ENCODE data around the gene MAD1L1. TPM values are rescaled to one million over a fixed set of nuclear protein-coding genes. Genes with fewer than 3 reads are reported as not detected.

MAD1L1 gene
- total and polyA plus RNA-seq, 2 of the 8 experiments (the other 6 are each of a cell fraction or from before 2014, with no cell fraction given): 40.4 to 44.6 TPM

DNA sequence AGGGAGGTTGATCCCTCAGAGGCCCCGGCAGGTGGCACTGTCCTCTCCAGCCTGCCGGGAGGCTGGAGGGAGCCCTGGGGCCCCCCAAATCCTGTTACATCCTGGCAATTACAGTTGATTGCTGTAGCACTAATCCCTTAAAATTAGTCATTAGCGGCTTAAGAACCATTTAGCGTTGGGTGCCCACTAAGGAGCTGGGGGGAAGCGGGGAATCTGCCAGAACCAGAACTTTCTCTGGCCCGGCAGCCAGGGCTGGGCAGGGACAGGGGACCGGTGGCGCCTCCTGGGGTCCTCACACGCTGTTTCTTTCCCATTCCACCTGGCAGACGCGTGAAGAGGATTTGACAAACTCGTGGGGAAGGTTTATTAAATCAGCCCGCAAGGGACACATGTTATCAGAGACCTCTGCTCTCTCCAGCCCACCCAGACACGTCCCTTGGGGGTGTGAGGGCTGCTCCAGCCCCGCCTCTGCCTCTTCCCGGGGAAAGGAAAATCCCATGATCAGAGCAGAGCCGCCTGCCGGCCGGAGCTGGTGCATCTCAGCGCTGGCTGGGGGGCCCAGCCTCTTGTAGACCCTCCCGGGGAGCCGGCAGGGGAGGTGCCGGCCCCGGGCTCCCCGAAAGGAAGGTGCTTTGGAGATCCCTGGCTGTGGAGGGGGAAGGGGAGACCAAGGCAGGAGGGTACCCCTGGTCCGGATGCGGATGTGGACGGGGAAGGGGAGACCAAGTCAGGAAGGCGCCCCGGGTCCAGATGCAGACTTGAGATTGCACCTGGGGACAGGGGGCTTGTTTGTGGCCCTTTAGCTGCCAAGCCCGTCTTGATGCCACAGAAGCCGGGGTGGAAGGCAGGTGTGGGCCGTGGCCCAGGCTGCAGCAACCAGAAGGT lies 420.0 kb downstream of the MAD1L1 start:
- H3K4me2 ChIP-seq (ENCODE audit: insufficient read depth in 1 of 2, low read depth in 2 of 2, low read length in 2 of 2): no peak overlapping the region
- no peak overlapping the region for H4K8ac ChIP-seq (ENCODE audit: extremely low read depth, insufficient read depth, low read length)
- DNase-seq (ENCODE audit: low read depth in 1 of 2, low spot score in 2 of 2): no peak
- no peak overlapping the region for H2BK120ac ChIP-seq (replicated peaks; ENCODE audit: low read depth, low read length)
- H3K4me3 ChIP-seq (ENCODE audit: extremely low read depth in 1 of 4, insufficient read depth in 2 of 4, low read depth in 3 of 4, low read length in 4 of 4): no peak overlapping the region
- no peak overlapping the region for H3K56ac ChIP-seq (replicated peaks; ENCODE audit: insufficient read length, low read depth, low read length)
- no peak overlapping the region for H4K91ac ChIP-seq (replicated peaks; ENCODE audit: insufficient read length, low read length)
- H3K4me1 ChIP-seq (replicated peaks in 1 of 4; ENCODE audit: control insufficient read depth in 3 of 4, insufficient read depth in 4 of 4, low read length in 3 of 4): peaks cover 0 to 1% (median 0%) of the 10 kb centered on the region in 4 experiments; a peak in 1 of 7 replicates
- no peaks in the 10 kb centered on the region for H3K9me3 ChIP-seq (ENCODE audit: insufficient read depth in 2 of 2, low read depth in 1 of 2, low read length in 1 of 2)
- 82% methylated on average over 31 of the region's 33 CpGs; no CpG with 5 or more reads in 1 of the 2 experiments for WGBS, 2 experiments (ENCODE audit: extremely low coverage in 1 of 2, insufficient coverage in 1 of 2, insufficient read length in 1 of 2, insufficient replicate concordance in 2 of 2, low coverage in 1 of 2, low lambda C conversion rate in 2 of 2, missing lambda C conversion rate in 1 of 2)
- no peaks in the 10 kb centered on the region for H3K79me2 ChIP-seq (ENCODE audit: control insufficient read depth in 1 of 2, insufficient read depth in 2 of 2, low read length in 2 of 2)
- H2BK5ac ChIP-seq (ENCODE audit: low read depth, low read length): no peak overlapping the region
- H3K27me3 ChIP-seq (replicated peaks in 1 of 4; ENCODE audit: control insufficient read depth in 3 of 4, extremely low read depth in 1 of 4, insufficient read depth in 3 of 4, low read length in 3 of 4): no peaks in the 10 kb centered on the region
- CTCF ChIA-PET (ENCODE audit: partially characterized antibody): interaction anchor here (0.5 to 2.0 kb wide), 10 partner anchors 9 to 800 kb away, joined by 3 to 5 read pairs (median 3); no protein-coding TSS in a partner anchor
- H3K27ac ChIP-seq (ENCODE audit: low read depth, low read length): no peak overlapping the region
- no peak overlapping the region for H4K5ac ChIP-seq (ENCODE audit: insufficient read length, low read depth, low read length)
- H3K23ac ChIP-seq (ENCODE audit: insufficient read length): no peak overlapping the region
- H4K20me1 ChIP-seq (replicated peaks in 1 of 2; ENCODE audit: control insufficient read depth in 1 of 2, insufficient read depth in 2 of 2, low read length in 2 of 2): peaks cover 0 to 4% of the 10 kb centered on the region in 2 experiments
- H2AK5ac ChIP-seq (ENCODE audit: low read depth, low read length): no peak overlapping the region
- no peak overlapping the region for H2BK15ac ChIP-seq (ENCODE audit: low read length)
- no peaks in the 10 kb centered on the region for H3K23me2 ChIP-seq (ENCODE audit: low read depth, low read length)
- POLR2A ChIA-PET (ENCODE audit: partially characterized antibody): no interaction called here
- H2AFZ ChIP-seq (ENCODE audit: low read length): no peak overlapping the region
- no peak overlapping the region for H3K18ac ChIP-seq (ENCODE audit: extremely low read depth, low read length)
- no peaks in the 10 kb centered on the region for H3K79me1 ChIP-seq (ENCODE audit: low read depth, low read length)
- H2BK12ac ChIP-seq (ENCODE audit: low read depth, low read length): no peak overlapping the region
- no peak for FAIRE-seq
- no peak overlapping the region for H3K9ac ChIP-seq (replicated peaks in 1 of 4; ENCODE audit: extremely low read depth in 1 of 4, low read depth in 3 of 4, low read length in 3 of 4)
- H3K14ac ChIP-seq (ENCODE audit: insufficient read length): no peak overlapping the region
- no peak overlapping the region for H2BK20ac ChIP-seq (ENCODE audit: low read length)
- no peaks in the 10 kb centered on the region for H3K36me3 ChIP-seq (ENCODE audit: control insufficient read depth in 2 of 4, insufficient read depth in 4 of 4, low read length in 3 of 4)
- H3K4ac ChIP-seq (replicated peaks; ENCODE audit: insufficient read length, low read depth, low read length): no peak overlapping the region
- TF ChIP-seq KDM4A (IDR thresholded peaks at IDR 0.05; ENCODE audit: low read depth, low read length, severe bottlenecking): no peak
- TF ChIP-seq CEBPB (IDR thresholded peaks at IDR 0.05; ENCODE audit: low read depth, low read length): no peak
- TF ChIP-seq MAFK (IDR thresholded peaks at IDR 0.05; ENCODE audit: low read depth, low read length): no peak
- TF ChIP-seq CHD2 (IDR thresholded peaks at IDR 0.05; ENCODE audit: low read length): no peak
- no peak for TF ChIP-seq CTBP2 (IDR thresholded peaks at IDR 0.05; ENCODE audit: borderline replicate concordance, insufficient read depth, insufficient read length, low read length)
- TF ChIP-seq, protein P1, sequence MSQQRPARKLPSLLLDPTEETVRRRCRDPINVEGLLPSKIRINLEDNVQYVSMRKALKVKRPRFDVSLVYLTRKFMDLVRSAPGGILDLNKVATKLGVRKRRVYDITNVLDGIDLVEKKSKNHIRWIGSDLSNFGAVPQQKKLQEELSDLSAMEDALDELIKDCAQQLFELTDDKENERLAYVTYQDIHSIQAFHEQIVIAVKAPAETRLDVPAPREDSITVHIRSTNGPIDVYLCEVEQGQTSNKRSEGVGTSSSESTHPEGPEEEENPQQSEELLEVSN (IDR thresholded peaks at IDR 0.05): no peak
- TF ChIP-seq GABPA (IDR thresholded peaks at IDR 0.05; ENCODE audit: borderline replicate concordance, insufficient read depth, low read length): peak; percentile 0; the same call in 1 of the 2 replicates
- peak in 1 of 2 experiments; percentile 37; a peak in 1 of 4 replicates for TF ChIP-seq RAD21 (IDR thresholded peaks at IDR 0.05 in 1 of 2, conservative IDR thresholded peaks at IDR 0.05 in 1 of 2; ENCODE audit: low read depth in 2 of 2, low read length in 2 of 2)
- no peak for TF ChIP-seq SP4 (IDR thresholded peaks at IDR 0.05; ENCODE audit: low read length)
- TF ChIP-seq YY1 (IDR thresholded peaks at IDR 0.05; ENCODE audit: low read depth, low read length): no peak
- TF ChIP-seq, protein P2, sequence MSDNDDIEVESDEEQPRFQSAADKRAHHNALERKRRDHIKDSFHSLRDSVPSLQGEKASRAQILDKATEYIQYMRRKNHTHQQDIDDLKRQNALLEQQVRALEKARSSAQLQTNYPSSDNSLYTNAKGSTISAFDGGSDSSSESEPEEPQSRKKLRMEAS (IDR thresholded peaks at IDR 0.05): no peak
